GM15510 (cell line): ENCODE measurements around the gene SORCS2.

Experiments
- POLR2A ChIP-seq: IDR thresholded peaks from 3 replicates; pipeline ENCODE4 v1.6.1; 2011; ENCODE audit warnings: borderline replicate concordance; ENCODE audit not compliant: insufficient read length; ENCODE audit errors: extremely low read depth

The SORCS2 gene

GRCh38 chr4:7361280-7361895 lies 169.1 kb downstream of the SORCS2 start:
- no peak for TF ChIP-seq POLR2A

- no peak for TF ChIP-seq POLR2A
Observed at GRCh38 chr4:7362341-7362740, 170.0 kb downstream of the SORCS2 start.

- TF ChIP-seq POLR2A: no peak
Observed at GRCh38 chr4:7362862-7363430, 170.6 kb downstream of the SORCS2 start.

GRCh38 chr4:7364979-7365378 lies 172.6 kb downstream of the SORCS2 start:
- TF ChIP-seq POLR2A: no peak

GRCh38 chr4:7365462-7366179 lies 173.3 kb downstream of the SORCS2 start:
- no peak for TF ChIP-seq POLR2A

- no peak for TF ChIP-seq POLR2A
Observed at GRCh38 chr4:7366180-7366945, 174.0 kb downstream of the SORCS2 start.

- no peak for TF ChIP-seq POLR2A
Observed at GRCh38 chr4:7366954-7367353, 174.6 kb downstream of the SORCS2 start.

GRCh38 chr4:7367406-7367805 lies 175.1 kb downstream of the SORCS2 start:
- no peak for TF ChIP-seq POLR2A

- TF ChIP-seq POLR2A: no peak
Observed at GRCh38 chr4:7367864-7368277, 175.5 kb downstream of the SORCS2 start.

- no peak for TF ChIP-seq POLR2A
Observed at GRCh38 chr4:7368296-7368695, 176.0 kb downstream of the SORCS2 start.

GRCh38 chr4:7369511-7369910 lies 177.2 kb downstream of the SORCS2 start:
- TF ChIP-seq POLR2A: no peak

GRCh38 chr4:7370038-7370437 lies 177.7 kb downstream of the SORCS2 start:
- TF ChIP-seq POLR2A: no peak

- no peak for TF ChIP-seq POLR2A
Observed at GRCh38 chr4:7371210-7371941, 179.0 kb downstream of the SORCS2 start.

GRCh38 chr4:7372673-7373072 lies 180.3 kb downstream of the SORCS2 start:
- no peak for TF ChIP-seq POLR2A

- no peak for TF ChIP-seq POLR2A
Observed at GRCh38 chr4:7374571-7374970, 182.2 kb downstream of the SORCS2 start.

- no peak for TF ChIP-seq POLR2A
Observed at GRCh38 chr4:7375427-7375826, 183.1 kb downstream of the SORCS2 start.
